HEK293 (cell line): ENCODE results near the gene ABCG4.
A peak's percentile ranks its signal among the peaks of the same experiment; 100 is the strongest.

ENCODE experiments used
- CTCF ChIA-PET: fragments of 350-600 bp; formaldehyde crosslinking; extraction: SDS; loops from one replicate; lab custom pipeline; 2021; ENCODE audit warnings: antibody characterized with exemption; lab: Yijun Ruan, JAX
- POLR2A ChIA-PET: fragments of 300-600 bp; formaldehyde crosslinking; extraction: SDS; loops from one replicate; lab custom pipeline; 2020; ENCODE audit warnings: antibody characterized with exemption, inconsistent platforms; lab: Yijun Ruan, JAX
- H3K27ac ChIP-seq: fragments of 200-500 bp; sonication (Bioruptor generic); 2 replicates; pipeline ENCODE4 v1.5.1; 2014; ENCODE audit warnings: low read depth, low read length, control low read depth, inconsistent platforms; ENCODE audit errors: extremely low read depth
- H3K36me3 ChIP-seq, 2 experiments: fragments of 200-500 bp in 1 of 2; sonication (Bioruptor generic) in 1 of 2; 1 replicate in 1 of 2; 2 replicates in 1 of 2; pipeline ENCODE4 v1.5.1; 2014 to 2017; ENCODE audit warnings: inconsistent platforms in 2 of 2, low read length in 2 of 2; ENCODE audit not compliant: control insufficient read depth in 2 of 2, insufficient read depth in 1 of 2
- H3K4me1 ChIP-seq: fragments of 200-500 bp; sonication (Bioruptor generic); 2 replicates; pipeline ENCODE4 v1.5.1; 2014; ENCODE audit warnings: mild to moderate bottlenecking, low read length, inconsistent platforms; ENCODE audit not compliant: control insufficient read depth, insufficient read depth
- H3K4me3 ChIP-seq: 2 replicates; pipeline ENCODE4 v1.5.1; 2011; ENCODE audit warnings: low read depth, mild to moderate bottlenecking, control low read depth, low read length, moderate library complexity
- H3K9me3 ChIP-seq: fragments of 200-500 bp; sonication (Bioruptor generic); 2 replicates; pipeline ENCODE4 v1.5.1; 2014; ENCODE audit warnings: low read depth, low read length, inconsistent platforms; ENCODE audit not compliant: control insufficient read depth, insufficient read depth
- BCL6B ChIP-seq: fragments of 450-650 bp; formaldehyde crosslinking; IDR thresholded peaks from 2 replicates; pipeline ENCODE4 v1.5.1; 2017; ENCODE audit warnings: missing biosample characterization, missing genetic modification characterization
- EGR2 ChIP-seq: fragments of 450-650 bp; formaldehyde crosslinking; IDR thresholded peaks from 2 replicates; pipeline ENCODE4 v1.5.1; 2016; ENCODE audit warnings: low read depth, missing biosample characterization, missing genetic modification characterization
- GLIS1 ChIP-seq: fragments of 450-650 bp; formaldehyde crosslinking; IDR thresholded peaks from 2 replicates; pipeline ENCODE4 v1.5.1; 2016; ENCODE audit warnings: missing biosample characterization, missing genetic modification characterization
- PATZ1 ChIP-seq: fragments of 450-650 bp; formaldehyde crosslinking; IDR thresholded peaks from 2 replicates; pipeline ENCODE4 v1.5.1; 2016; ENCODE audit warnings: missing biosample characterization, missing genetic modification characterization
- PRDM1 ChIP-seq: fragments of 450-650 bp; formaldehyde crosslinking; IDR thresholded peaks from 2 replicates; pipeline ENCODE4; 2016; ENCODE audit warnings: missing biosample characterization, missing genetic modification characterization
- PRDM10 ChIP-seq: fragments of 450-650 bp; formaldehyde crosslinking; IDR thresholded peaks from 2 replicates; pipeline ENCODE4 v1.5.1; 2016; ENCODE audit warnings: missing biosample characterization, missing genetic modification characterization
- PRDM6 ChIP-seq: fragments of 450-650 bp; formaldehyde crosslinking; IDR thresholded peaks from 2 replicates; pipeline ENCODE4 v1.5.1; 2017; ENCODE audit warnings: missing biosample characterization, missing genetic modification characterization
- TCF7L2 ChIP-seq: IDR thresholded peaks from 2 replicates; pipeline ENCODE4 v1.6.1; 2011; ENCODE audit warnings: low read depth, mild to moderate bottlenecking, inconsistent platforms, low read length, moderate library complexity, borderline replicate concordance
- ZNF155 ChIP-seq: fragments of 450-650 bp; formaldehyde crosslinking; IDR thresholded peaks from 2 replicates; pipeline ENCODE4 v1.5.1; 2016; ENCODE audit warnings: missing biosample characterization, missing genetic modification characterization
- ZSCAN18 ChIP-seq: fragments of 450-650 bp; formaldehyde crosslinking; IDR thresholded peaks from 2 replicates; pipeline ENCODE4 v1.5.1; 2016; ENCODE audit warnings: missing biosample characterization, missing genetic modification characterization
- ZXDB ChIP-seq: fragments of 450-650 bp; formaldehyde crosslinking; IDR thresholded peaks from 2 replicates; pipeline ENCODE4 v1.5.1; 2016; ENCODE audit warnings: missing biosample characterization, missing genetic modification characterization

Gene ABCG4

GRCh38 chr11:119110439-119110838 is 38.4 kb upstream of the ABCG4 start (continued):
- TF ChIP-seq PRDM6 (tag by site-specific recombination) (no peak), ZXDB (tag by site-specific recombination) (no peak), ZSCAN18 (tag by site-specific recombination) (no peak), PATZ1 (tag by site-specific recombination) (no peak)

GRCh38 chr11:119111361-119111925 is 37.4 kb upstream of the ABCG4 start:
- no peaks in the 10 kb centered on the region for H3K9me3 ChIP-seq
- peaks cover 0 to 64% of the 10 kb centered on the region in 2 experiments; a peak in 1 of 3 replicates for H3K36me3 ChIP-seq
- ChIA-PET CTCF (interaction anchor here (0.5 kb wide), 1 partner anchor 24 kb away, joined by 3 read pairs; no protein-coding TSS in a partner anchor), POLR2A (interaction anchor here (0.9 to 5.5 kb wide), 4 partner anchors 9 to 17 kb away, joined by 3 to 51 read pairs (median 8); partner anchors contain the start of genes DPAGT1 and HINFP)
- H3K4me3 ChIP-seq, result no peak overlapping the region
- no peak for TF ChIP-seq BCL6B (tag by site-specific recombination)
- no peak for TF ChIP-seq EGR2
- no peak for TF ChIP-seq TCF7L2
- TF ChIP-seq PRDM10 (tag by site-specific recombination), result no peak
- TF ChIP-seq GLIS1, result no peak
- H3K4me1 ChIP-seq, result no peaks in the 10 kb centered on the region
- H3K27ac ChIP-seq, result no peak overlapping the region

- H3K4me3 ChIP-seq, result no peak overlapping the region
- CTCF ChIA-PET, result no interaction called here
- no peaks in the 10 kb centered on the region for H3K4me1 ChIP-seq
- TF ChIP-seq ZNF155 (tag by site-specific recombination), result no peak
- TF ChIP-seq PRDM1 (tag by site-specific recombination), result 0 out of 2 replicates have a peak, but pooled peaks have one; percentile 32
- H3K36me3 ChIP-seq, result peaks cover 0 to 74% of the 10 kb centered on the region in 2 experiments; a peak in 1 of 3 replicates
- H3K9me3 ChIP-seq, result no peaks in the 10 kb centered on the region
- H3K27ac ChIP-seq, result no peak overlapping the region
- POLR2A ChIA-PET, result interaction anchor here (0.9 to 1.7 kb wide), 3 partner anchors 9 to 18 kb away, joined by 3 to 12 read pairs (median 4); partner anchors contain the start of genes DPAGT1 and HINFP
These were observed 36.4 kb upstream of the ABCG4 start for GRCh38 chr11:119112314-119113020.
